Measurements from ENCODE around the gene SCAF11.
"Not testable (repeated sequence)": the region's sequence is repeated elsewhere in the genome, so short reads cannot be mapped to it uniquely, and the experiment has no call there.

Gene SCAF11, protein sequence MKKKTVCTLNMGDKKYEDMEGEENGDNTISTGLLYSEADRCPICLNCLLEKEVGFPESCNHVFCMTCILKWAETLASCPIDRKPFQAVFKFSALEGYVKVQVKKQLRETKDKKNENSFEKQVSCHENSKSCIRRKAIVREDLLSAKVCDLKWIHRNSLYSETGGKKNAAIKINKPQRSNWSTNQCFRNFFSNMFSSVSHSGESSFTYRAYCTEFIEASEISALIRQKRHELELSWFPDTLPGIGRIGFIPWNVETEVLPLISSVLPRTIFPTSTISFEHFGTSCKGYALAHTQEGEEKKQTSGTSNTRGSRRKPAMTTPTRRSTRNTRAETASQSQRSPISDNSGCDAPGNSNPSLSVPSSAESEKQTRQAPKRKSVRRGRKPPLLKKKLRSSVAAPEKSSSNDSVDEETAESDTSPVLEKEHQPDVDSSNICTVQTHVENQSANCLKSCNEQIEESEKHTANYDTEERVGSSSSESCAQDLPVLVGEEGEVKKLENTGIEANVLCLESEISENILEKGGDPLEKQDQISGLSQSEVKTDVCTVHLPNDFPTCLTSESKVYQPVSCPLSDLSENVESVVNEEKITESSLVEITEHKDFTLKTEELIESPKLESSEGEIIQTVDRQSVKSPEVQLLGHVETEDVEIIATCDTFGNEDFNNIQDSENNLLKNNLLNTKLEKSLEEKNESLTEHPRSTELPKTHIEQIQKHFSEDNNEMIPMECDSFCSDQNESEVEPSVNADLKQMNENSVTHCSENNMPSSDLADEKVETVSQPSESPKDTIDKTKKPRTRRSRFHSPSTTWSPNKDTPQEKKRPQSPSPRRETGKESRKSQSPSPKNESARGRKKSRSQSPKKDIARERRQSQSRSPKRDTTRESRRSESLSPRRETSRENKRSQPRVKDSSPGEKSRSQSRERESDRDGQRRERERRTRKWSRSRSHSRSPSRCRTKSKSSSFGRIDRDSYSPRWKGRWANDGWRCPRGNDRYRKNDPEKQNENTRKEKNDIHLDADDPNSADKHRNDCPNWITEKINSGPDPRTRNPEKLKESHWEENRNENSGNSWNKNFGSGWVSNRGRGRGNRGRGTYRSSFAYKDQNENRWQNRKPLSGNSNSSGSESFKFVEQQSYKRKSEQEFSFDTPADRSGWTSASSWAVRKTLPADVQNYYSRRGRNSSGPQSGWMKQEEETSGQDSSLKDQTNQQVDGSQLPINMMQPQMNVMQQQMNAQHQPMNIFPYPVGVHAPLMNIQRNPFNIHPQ (N-terminal part only)

GRCh38 chr12:45990468-45991283 is at the start of gene SCAF11:
Gene SCAF11, minus strand, starts transcription at chr12:45990574. Its CDS starts 26,407 bp downstream, at chr12:45964167.
- peak; percentile 94 for DNase-seq

DNA sequence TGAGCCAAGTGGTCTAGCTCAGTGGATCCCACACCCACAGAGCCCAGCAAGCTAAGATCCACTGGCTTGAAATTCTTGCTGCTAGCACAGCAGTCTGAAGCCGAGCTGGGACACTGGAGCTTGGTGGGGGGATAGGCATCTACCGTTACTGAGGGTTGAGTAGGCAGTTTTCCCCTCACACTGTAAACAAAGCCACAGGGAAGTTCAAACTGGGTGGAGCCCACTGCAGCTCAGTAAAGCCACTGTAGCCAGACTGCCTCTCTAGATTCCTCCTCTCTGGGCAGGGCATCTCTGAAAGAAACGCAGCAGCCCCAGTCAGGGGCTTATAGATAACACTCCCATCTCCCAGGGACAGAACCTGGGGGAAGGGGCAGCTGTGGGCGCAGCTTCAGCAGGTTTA is 46.7 kb upstream of the SCAF11 start:
- DNase-seq: not testable (repeated sequence)

DNA sequence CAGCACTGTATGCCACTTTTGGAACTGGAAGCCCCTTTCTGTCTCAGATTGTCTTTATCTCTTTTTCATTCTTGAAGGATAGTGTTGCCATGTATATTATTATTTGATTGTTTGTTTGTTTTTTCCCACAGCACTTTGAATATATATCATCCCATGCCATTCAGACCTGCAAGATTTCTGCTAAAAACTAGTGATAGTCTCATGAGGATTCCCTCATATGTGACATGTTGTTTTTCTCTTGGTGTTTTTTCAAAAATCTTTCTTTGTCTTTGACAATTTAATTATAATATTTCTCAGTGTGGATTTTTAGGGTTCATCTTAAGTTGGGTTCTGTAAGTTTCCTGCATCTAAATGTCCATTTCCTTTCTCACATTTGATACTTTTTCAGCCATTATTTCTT is 36.8 kb upstream of the SCAF11 start:
- DNase-seq: no peak

DNA sequence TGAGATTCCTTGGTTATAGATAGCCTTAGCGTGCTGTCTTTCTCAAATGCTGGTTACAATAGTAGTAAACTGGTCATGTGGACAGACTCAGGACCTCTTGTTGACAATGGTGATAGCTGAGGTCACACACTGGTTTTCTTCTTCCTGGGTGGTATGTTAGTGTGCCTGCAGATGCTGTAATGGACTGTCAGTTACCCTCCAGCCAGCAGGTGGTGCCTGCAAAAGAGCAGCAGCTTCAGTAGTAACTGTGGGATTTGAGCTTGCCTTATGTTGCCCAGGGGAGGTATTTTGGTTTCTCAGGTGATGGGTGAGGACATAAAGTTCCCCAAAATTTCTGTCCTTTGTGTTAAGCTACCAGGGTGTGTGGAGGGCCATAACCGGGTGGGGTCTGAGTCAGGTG is 33.7 kb upstream of the SCAF11 start:
- no peak for DNase-seq

DNA sequence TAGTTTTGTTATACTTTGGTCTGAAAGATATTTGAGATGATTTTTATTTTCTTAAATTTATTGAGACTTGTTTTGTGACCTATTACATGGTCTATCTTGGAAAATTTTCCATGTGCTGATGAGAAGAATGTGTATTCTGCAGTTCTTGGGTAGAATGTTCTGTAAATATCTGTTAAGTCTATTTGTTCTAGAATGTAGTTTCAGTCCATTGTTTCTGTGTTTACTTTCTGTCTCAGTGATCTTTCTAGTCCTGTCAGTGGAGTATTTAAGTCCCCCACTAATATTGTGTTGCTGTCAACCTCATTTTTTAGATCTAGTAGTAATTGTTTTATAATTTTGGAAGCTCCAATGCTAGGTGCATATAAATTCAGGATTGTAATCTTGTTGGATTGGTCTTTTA is 30.4 kb upstream of the SCAF11 start:
- DNase-seq: no peak

- DNase-seq: not testable (repeated sequence)
Observed at GRCh38 chr12:46018712-46019111, 28.3 kb upstream of the SCAF11 start.

GRCh38 chr12:46017866-46018375 is 27.5 kb upstream of the SCAF11 start:
- not testable (repeated sequence) for DNase-seq

GRCh38 chr12:46005823-46006222 is 15.4 kb upstream of the SCAF11 start:
- DNase-seq: no peak

- DNase-seq: no peak
Observed at GRCh38 chr12:46005151-46005797, 14.9 kb upstream of the SCAF11 start.

DNA sequence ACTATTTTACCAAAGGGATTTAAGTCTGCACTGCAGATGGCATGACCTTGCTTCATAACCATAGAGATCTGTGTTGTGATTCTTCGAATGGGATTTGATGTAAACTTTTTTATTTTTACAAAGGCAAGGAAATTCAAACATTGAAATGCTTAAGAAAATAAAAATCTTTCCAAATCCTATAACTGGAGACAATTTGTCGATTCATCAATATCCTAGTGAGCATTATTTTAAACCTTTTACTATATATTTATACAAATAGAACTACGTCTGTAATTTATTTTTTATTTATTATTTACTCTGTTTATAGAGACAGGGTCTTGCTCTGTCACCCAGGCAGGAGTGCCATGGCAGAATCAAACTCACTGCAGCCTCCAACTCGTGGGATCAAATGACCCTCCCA is 14.3 kb upstream of the SCAF11 start:
- DNase-seq: no peak

DNA sequence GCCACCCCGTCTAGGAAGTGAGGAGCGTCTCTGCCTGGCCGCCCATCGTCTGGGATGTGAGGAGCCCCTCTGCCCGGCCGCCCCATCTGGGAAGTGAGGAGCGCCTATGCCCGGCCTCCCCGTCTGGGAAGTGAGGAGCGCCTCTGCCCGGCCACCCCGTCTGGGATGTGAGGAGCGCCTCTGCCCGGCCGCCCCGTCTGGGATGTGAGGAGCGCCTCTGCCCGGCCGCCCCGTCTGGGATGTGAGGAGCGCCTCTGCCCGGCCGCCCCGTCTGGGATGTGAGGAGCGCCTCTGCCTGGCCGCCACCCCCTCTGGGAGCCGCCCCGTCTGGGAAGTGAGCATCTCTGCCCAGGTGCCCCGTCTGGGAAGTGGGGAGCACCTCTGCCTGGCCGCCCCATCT is 9.7 kb upstream of the SCAF11 start:
- DNase-seq: not testable (repeated sequence)

DNA sequence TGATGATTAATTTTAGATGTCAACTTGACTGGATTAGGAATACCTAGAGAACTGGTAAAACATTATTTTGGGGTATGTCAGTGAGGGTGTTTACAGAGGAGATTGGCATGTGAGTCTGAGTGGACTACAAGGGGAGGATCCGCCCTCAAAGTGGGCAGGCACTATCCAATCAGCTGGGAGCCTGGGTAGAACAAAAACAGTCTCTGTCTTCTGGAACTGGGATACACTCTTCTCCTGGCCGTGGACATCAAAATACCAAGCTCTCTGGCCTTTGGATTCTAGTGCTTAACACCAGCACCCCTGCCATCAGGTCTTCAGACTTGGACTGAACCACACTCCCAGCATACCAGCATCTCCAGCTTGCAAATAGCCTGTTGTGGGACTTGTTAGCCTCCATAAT is 4.4 kb upstream of the SCAF11 start:
- DNase-seq: no peak

DNA sequence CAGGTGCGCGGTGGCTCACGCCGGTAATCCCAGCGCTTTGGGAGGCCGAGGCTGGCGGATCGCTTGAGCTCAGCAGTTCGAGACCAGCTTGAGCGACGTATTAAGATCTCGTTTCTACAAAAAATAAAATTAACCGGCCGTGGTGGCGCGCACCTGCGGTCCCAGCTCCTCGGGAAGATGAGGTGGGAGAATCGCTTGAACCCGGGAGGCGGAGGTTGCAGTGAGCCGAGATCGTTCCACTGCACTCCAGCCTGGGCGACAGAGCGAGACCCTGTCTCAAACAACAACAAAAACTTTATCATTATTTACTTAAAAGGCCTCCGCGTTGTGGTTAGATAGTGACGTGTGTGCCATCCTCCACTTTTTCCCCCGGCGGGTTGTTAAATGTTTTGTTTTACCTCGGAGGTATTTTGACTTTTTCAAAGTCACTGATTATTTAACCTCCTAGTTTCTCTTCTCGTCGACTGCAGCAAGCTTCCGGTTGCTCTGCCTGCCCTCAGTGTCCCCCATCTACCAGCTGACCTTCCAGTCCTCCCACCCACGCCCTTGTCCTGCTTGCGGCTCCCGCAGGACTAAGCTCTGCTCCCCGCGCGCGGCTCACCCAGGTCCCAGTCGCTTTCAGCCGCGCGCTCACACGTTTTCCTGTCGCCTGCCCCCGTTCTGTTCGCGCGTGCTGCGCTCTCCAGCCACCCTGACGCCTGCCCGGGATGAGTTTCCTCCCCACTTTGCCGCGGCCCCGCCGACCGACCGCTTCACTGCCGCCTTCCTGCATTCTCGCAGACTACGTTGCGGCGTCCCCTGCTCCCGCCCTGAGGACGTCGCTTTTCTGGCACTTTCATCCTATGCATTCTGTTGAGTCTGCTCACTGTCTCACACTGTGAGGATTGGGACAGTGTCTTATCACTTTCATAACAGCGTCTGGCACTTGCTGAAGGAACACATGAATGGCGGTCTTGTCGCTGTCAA is 1.2 kb upstream of the SCAF11 start:
- peak; percentile 34 for DNase-seq

DNA sequence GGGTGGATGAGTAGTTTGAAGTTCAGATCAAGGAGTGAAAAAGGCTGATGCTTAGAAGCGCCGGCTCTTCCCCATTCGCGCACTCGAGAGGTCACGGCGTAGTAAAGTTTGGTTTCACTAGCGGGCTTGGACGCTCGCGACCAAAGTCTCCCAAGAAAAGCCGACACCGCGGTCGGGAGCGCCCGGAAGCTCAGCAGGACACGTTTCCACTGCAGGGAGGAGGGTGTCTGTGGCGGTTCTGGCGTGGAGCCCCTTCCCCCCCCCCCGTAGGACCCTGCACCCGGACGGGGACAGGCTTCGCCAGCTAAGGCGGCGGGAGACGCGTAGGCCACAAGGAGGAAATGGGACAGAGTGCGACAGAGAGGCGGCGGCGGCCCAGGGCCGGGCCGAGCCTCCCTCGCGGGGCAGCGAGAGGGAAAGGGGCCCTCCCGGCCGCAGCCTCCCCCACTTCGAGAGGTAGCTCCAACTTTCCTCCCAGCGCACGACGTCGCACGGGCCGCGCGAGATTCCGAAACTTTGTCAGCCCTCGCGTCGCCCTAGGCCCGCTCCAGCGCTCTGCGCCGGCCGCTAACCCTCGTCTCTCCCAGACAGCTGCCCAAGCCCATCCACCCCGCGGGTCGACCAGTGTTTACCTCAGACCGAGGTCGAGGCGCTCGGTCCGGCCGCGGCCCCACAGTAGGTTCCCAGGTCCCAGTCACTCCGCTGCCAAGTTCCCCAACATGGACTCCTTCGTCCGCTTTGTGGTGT is 480 bp downstream of the SCAF11 start:
- peak; percentile 29 for DNase-seq

DNA sequence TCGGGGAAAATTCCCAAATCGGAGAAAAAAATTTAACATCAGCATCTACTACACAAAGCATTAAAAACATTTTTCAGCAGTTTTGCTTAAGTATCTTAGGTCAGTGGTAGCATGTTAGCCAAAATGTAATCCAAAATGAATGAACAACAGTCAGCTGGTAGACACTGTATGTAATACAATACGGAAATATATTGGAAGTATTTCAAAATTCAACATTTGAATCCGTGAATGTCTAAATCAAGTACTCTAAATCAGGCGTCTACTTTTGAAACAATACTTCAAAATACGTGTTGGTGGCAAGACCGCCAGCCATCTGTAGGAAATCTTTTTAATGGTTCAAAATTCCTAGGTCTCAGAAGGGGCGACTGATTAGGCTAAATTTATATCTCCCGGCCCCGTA is 1.1 kb downstream of the SCAF11 start:
- DNase-seq: no peak

GRCh38 chr12:45988264-45988663 is 2.1 kb downstream of the SCAF11 start:
- DNase-seq: no peak

DNA sequence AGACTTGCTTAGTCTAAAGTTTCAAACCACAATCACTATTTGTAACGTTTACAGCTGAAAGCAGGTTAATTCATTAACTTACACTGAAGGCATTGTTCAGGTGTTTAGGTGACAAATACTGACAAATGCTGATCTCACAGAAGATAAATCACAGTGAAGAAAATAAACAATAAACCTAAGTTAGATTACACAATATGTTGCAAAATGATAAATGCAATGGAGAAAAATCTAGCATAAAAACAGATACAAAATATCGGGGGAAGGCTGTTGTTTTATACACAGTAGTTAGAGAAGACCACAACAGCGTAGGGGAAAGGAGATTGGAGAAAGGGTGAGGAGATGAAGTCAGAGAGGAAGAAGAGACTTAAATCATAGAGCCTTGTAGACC is 3.0 kb downstream of the SCAF11 start:
- no peak for DNase-seq

- no peak for DNase-seq
Observed at GRCh38 chr12:45986641-45987339, 3.6 kb downstream of the SCAF11 start.
